RWPE2 (cell line): ENCODE measurements around the gene TCEANC2.
"Not testable (repeated sequence)": the region's sequence is repeated elsewhere in the genome, so short reads cannot be mapped to it uniquely, and the experiment has no call there.

ENCODE experiments used
- ATAC-seq: fragments of 200-7000 bp; cut with Tn5 transposase; 3 replicates; pipeline ENCODE4 v1.9.1; 2021; ENCODE audit warnings: low read depth
- DNase-seq: peaks from one replicate; pipeline ENCODE4 v3.0.0-alpha.2; 2020; ENCODE audit warnings: low spot score
- H3K27ac ChIP-seq: fragments of 450-650 bp; 2 replicates; pipeline ENCODE4 v1.5.1; 2017; ENCODE audit warnings: mild to moderate bottlenecking; ENCODE audit not compliant: poor library complexity, severe bottlenecking
- H3K27me3 ChIP-seq: fragments of 250-450 bp; sonication (Bioruptor Pico); 2 replicates; pipeline ENCODE4 v1.5.1; 2021; ENCODE audit warnings: mild to moderate bottlenecking, moderate library complexity; ENCODE audit not compliant: insufficient read depth, poor library complexity, severe bottlenecking
- H3K36me3 ChIP-seq: fragments of 250-450 bp; sonication (Bioruptor Pico); 2 replicates; pipeline ENCODE4 v1.5.1; 2020; ENCODE audit warnings: low read depth, mild to moderate bottlenecking, moderate library complexity
- H3K4me1 ChIP-seq: fragments of 250-450 bp; sonication (Bioruptor Pico); 2 replicates; pipeline ENCODE4 v1.5.1; 2021; ENCODE audit warnings: mild to moderate bottlenecking, moderate library complexity; ENCODE audit not compliant: insufficient read depth, poor library complexity, severe bottlenecking
- H3K4me3 ChIP-seq: fragments of 250-450 bp; sonication (Bioruptor Pico); 2 replicates; pipeline ENCODE4 v1.5.1; 2021; ENCODE audit warnings: mild to moderate bottlenecking, moderate library complexity; ENCODE audit not compliant: severe bottlenecking
- H3K9me3 ChIP-seq: fragments of 250-450 bp; sonication (Bioruptor Pico); 2 replicates; pipeline ENCODE4 v1.5.1; 2021; ENCODE audit warnings: mild to moderate bottlenecking, moderate library complexity; ENCODE audit not compliant: severe bottlenecking
- CTCF ChIP-seq: fragments of 450-650 bp; IDR thresholded peaks from one replicate; pipeline ENCODE4 v1.5.1; 2017; ENCODE audit warnings: mild to moderate bottlenecking, moderate library complexity; ENCODE audit not compliant: poor library complexity, severe bottlenecking

Gene TCEANC2

GRCh38 chr1:54052934-54053744 lies at the start of gene TCEANC2, which contains the start of gene TMEM59:
Gene TCEANC2, plus strand, starts transcription at chr1:54053608. Its CDS starts 815 bp downstream, at chr1:54054423.
Gene TMEM59, minus strand, starts transcription at chr1:54053204. Its CDS starts 16 bp downstream, at chr1:54053188.
- no peaks in the 10 kb centered on the region for H3K27me3 ChIP-seq
- DNase-seq (peak; percentile 98), ATAC-seq (peak; percentile 93)
- H3K9me3 ChIP-seq = no peaks in the 10 kb centered on the region
- peaks cover 9% of the 10 kb centered on the region for H3K4me1 ChIP-seq
- peaks cover 5% of the 10 kb centered on the region; the same call in 1 of the 2 replicates for H3K36me3 ChIP-seq
- peak within 1 kb of the TSS; percentile 58 for H3K27ac ChIP-seq
- no peak for TF ChIP-seq CTCF
- peak within 1 kb of the TSS; percentile 85 for H3K4me3 ChIP-seq

GRCh38 chr1:54003750-54004480 lies 49.5 kb upstream of the TCEANC2 start:
- H3K9me3 ChIP-seq, H3K4me3 ChIP-seq, H3K27me3 ChIP-seq, ATAC-seq, H3K27ac ChIP-seq, H3K36me3 ChIP-seq, H3K4me1 ChIP-seq, DNase-seq: not testable (repeated sequence)

GRCh38 chr1:54004481-54005049 lies 48.8 kb upstream of the TCEANC2 start:
- Histone ChIP-seq H3K36me3 (no peaks in the 10 kb centered on the region), H3K9me3 (no peaks in the 10 kb centered on the region), H3K4me3 (no peak overlapping the region), H3K27ac (no peak overlapping the region), H3K4me1 (no peaks in the 10 kb centered on the region), H3K27me3 (no peaks in the 10 kb centered on the region)
- DNase-seq (no peak), ATAC-seq (no peak)
- no peak for TF ChIP-seq CTCF

GRCh38 chr1:54006508-54006907 lies 46.9 kb upstream of the TCEANC2 start:
- no peaks in the 10 kb centered on the region for H3K27me3 ChIP-seq
- H3K27ac ChIP-seq = no peak overlapping the region
- H3K36me3 ChIP-seq = no peaks in the 10 kb centered on the region
- ATAC-seq (no peak), DNase-seq (no peak)
- H3K9me3 ChIP-seq = no peaks in the 10 kb centered on the region
- no peak for TF ChIP-seq CTCF
- no peak overlapping the region for H3K4me3 ChIP-seq
- H3K4me1 ChIP-seq = no peaks in the 10 kb centered on the region

- H3K4me1 ChIP-seq = no peaks in the 10 kb centered on the region
- no peaks in the 10 kb centered on the region for H3K27me3 ChIP-seq
- H3K4me3 ChIP-seq = no peak overlapping the region
- H3K27ac ChIP-seq = no peak overlapping the region
- TF ChIP-seq CTCF = no peak
- DNase-seq (no peak), ATAC-seq (no peak)
- no peaks in the 10 kb centered on the region for H3K9me3 ChIP-seq
- H3K36me3 ChIP-seq = no peaks in the 10 kb centered on the region
Measured at GRCh38 chr1:54007613-54008012, 45.8 kb upstream of the TCEANC2 start.
